GM18520 (cell line): ENCODE data around the gene CHRNA4.
"Not testable (repeated sequence)": the region's sequence is repeated elsewhere in the genome, so short reads cannot be mapped to it uniquely, and the experiment has no call there.

ENCODE experiments used
- ATAC-seq: cut with Tn5 transposase; IDR thresholded peaks from one replicate; pipeline ENCODE4 v1.9.1; 2021; ENCODE audit not compliant: unreplicated experiment

CHRNA4 gene

DNA sequence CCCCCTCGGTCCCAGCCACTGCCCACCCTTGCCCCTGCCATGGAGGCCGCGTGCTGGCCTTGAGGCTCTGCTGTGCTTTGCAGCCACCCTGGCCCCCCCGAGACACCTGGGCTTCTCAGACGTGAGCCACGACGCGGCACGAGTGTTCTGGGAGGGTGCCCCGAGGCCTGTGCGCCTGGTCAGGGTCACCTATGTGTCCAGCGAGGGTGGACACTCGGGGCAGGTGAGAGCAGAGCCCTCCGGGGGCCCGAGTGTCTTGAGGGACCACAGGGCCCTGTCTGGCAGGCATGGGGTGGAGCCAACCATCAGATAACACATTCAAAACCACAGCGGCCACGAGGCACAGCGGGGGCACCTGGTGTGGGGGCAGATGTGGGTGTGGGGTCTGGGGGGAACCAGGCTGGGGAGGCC lies 49.3 kb downstream of the CHRNA4 start:
- ATAC-seq, result no peak

DNA sequence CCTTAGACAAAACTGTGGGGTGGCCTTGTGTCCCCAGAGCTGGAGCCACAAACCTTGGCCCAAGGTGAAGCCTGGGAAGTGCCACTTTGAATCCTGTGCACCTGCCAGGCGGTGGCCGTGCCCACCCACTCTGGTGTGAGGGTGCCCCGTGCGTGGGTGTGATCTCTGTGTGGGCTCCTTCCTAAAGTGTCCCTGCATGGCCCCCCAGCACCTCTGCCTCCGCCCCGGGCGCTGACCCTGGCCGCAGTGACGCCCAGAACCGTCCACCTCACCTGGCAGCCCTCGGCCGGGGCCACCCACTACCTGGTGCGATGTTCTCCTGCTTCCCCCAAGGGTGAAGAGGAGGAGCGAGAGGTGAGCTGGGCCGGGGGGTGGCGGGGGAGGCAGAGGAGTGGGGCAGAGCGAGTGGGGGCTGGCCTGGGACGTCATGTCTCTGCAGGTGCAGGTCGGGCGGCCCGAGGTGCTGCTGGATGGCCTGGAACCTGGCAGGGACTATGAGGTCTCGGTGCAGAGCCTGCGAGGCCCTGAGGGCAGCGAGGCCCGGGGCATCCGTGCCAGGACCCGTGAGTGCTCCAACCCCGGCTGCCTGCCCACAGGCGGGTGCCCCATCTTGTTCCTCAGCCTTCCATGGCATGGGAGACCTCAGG lies 49.8 kb downstream of the CHRNA4 start:
- no peak for ATAC-seq

DNA sequence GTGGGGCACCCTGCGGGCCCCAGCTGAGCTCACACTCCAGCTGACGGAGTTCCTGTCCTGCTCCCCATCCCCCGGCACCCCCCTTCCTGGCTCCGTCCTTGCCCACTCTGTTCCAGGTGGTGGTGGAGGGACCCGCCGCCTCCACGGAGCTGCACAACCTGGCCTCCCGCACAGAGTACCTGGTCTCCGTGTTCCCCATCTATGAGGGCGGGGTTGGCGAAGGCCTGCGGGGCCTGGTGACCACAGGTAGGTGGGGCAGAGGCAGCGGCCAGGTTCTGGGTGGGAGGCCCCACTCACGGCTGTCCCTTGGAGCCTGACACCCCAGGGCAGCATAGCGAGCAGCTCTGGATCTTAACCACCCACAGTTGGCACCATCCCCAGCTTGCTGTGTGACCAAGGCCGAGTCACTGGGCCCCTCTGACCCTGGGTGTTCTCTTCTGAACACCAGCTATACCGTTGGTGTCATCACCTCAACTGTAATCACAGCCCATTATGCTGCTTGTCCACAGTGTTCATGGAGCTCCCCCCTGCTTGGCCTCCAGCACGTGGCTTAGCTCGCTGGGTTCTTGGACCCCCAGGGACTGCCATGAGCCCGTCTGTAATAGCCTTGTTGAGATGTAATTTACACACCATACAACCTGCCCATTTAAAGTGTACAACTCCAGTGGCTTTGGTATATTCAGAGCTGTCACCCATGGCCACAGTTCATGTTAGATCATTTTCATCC lies 50.7 kb downstream of the CHRNA4 start:
- no peak for ATAC-seq

DNA sequence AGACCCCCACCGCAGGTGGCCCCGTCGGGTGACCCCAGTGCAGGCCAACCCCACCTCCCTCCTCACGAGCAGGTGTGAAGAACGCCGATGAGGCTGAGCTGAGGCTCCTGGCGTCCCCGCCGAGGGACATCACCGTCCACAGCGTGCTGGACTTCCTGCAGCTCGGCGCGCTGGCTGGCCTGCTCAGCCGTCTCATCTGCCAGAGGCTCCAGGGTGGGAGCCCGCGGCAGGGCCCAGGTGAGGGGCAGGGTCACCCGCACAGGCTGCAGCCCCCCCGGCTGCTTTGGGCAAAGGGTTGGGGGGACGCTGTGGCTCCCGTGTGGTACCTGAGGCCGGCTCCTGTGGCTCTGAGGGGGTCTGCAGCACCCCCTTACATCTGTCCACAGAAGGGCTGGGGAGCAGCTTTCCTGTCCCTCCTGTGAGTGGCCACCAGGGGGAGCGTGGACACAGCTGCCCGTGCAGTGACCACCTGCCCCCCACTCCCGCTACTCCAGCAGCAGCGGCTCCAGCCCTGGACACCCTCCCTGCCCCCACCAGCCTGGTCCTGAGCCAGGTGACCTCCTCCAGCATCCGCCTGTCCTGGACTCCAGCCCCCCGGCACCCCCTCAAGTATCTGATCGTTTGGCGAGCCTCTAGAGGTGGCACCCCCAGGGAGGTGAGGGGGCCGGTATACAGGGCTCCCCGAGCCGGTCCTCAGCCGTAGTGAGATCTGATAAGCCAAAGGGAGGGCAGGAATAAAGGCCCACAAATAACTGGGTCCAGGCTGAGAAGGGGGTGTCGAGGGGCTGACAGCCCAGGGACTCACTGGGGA lies 51.7 kb downstream of the CHRNA4 start:
- ATAC-seq, result no peak

DNA sequence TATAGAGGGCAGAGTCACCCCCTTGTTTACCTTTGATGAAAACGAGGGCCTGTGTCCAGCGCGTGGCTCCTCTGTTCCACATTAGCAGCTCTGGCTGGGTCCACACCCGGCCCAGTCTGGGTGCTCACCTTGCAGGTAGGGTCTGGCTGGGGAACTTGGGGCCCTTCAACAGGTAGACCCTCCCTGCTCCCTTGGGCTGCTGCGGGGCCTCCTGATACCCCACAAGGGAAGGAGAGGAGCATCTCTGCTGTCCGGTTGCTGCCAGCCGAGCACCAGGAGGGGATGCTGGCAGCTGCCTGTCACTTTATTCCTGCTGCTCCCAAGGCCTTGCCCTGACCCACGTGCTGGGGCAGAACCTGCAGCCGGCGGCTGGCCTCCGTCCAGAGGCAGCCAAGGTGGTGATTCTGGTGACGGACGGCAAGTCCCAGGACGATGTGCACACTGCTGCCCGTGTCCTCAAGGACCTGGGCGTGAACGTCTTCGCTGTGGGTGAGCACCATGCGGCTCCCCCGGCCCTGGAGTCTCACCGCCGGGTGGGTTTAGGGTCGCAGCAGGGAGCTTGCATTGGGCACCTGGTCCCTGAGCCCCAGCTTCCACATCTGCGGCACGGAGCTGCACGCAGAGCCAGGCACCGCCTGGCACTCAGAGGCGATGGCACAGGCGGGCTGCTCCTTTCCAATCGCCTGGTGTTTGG lies 52.8 kb downstream of the CHRNA4 start:
- no peak for ATAC-seq

DNA sequence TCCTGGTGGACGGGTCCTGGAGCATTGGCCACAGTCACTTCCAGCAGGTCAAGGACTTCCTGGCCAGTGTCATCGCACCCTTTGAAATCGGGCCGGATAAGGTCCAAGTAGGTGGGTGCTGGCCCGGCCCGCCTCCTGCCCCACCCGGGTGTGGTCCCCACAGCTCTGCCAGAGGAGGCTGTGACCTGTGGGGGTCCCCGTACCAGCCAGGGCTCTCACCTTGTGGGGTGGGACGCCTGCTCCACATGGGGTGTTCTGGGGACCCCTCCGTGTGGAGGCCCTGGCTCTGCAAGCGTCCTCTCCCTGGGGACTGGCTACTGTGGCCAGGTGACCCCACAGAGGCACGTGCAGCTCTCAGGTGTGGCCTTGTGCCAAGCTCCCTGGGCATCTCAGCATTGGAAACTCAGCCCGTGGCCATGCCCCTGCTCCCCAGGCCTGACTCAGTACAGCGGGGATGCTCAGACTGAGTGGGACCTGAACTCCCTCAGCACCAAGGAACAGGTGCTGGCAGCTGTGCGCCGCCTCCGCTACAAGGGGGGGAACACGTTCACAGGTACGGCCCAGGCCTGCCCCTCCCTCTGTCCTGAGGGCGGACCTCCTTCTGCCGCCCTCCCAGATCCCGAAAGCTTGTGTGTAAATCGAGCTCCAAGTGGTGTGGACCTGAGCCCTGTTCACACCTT lies 53.5 kb downstream of the CHRNA4 start:
- ATAC-seq, result no peak

DNA sequence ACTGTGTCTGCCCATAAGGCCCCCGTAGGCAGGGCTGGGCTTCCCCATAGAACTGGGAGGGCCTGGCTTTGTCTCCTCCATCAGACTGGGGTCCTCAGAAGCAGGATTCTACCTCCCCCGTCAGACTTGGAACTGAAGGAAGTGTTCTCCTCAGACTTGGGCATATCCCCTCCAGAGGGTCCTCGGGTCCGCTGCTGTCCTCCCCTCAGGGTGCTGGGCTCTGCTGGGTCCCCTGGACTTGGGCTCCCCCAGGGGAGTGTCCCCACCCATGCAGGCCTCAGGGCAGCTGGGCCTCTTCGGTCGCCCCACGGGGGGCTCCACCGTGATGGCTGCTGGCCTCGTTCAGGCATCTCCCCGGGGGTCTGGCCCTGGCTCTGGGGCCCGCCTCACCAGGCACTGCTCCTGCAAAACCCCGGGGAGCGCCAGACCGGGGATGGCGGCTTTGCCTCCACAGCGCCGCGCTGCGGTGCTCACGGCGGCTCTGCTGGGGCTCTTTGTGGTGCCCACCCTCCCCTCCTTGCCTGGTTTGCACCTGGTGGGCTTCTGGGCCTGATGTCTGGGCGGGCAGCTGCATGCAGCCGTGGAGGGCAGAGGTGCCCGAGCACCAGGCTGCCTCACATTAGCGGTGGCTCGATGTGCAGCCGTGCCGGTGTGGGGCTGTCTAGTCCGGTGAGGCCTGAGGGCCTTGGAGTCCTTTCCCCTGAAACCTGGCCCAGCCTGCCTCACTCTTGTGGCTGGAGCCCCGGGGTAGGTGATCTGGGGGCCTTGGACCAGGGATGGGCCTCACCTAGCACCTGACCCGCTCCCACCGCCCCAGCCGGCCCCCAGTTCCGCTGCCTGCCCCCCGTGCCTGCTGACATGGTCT lies 54.2 kb downstream of the CHRNA4 start:
- ATAC-seq, result no peak

DNA sequence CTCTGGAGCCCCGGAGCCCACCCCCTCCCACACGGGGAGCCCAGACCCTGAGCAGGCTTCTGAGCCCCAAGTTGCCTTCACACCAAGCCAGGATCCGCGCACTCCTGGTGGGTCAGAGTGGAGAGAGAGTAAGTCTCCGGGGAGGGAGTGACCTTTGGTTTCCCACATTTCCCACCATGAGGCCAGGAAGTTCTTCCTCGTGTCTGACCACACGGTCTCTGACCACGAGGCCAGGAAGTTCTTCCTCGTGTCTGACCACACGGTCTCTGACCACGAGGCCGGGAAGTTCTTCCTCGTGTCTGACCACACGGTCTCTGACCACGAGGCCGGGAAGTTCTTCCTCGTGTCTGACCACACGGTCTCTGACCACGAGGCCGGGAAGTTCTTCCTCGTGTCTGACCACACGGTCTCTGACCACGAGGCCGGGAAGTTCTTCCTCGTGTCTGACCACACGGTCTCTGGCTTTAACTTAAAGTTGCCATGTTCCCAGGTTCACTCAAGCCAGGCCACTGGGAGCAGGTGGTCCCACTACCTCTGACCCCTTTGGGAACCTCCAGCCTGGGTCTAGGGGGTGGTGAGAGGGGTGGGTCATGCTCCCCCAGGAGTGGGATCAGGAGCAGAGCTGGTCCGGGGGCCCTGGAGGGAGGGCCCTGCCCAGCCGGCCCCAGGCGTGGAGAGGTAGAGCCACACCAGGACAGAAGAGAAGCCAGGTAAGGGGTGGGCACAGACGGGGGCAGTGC lies 55.0 kb downstream of the CHRNA4 start:
- not testable (repeated sequence) for ATAC-seq

DNA sequence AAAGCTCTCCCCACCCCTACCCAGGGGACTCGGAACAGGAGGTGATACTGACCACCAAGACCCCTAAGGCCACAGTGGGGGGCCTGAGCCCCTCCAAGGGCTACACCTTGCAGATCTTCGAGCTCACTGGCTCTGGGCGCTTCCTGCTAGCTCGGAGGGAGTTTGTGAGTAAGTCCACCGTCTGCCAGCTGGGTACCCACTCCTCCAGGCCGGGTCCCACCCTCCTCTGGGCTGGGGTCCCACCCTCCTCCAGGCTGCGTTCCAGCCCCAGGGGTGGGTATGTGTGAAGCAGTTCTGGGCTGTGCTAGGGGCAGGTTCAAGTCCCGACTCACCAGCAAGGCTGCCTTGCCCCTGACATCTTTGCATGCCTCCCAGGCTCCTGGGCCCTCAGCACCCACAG lies 55.8 kb downstream of the CHRNA4 start:
- ATAC-seq, result no peak

DNA sequence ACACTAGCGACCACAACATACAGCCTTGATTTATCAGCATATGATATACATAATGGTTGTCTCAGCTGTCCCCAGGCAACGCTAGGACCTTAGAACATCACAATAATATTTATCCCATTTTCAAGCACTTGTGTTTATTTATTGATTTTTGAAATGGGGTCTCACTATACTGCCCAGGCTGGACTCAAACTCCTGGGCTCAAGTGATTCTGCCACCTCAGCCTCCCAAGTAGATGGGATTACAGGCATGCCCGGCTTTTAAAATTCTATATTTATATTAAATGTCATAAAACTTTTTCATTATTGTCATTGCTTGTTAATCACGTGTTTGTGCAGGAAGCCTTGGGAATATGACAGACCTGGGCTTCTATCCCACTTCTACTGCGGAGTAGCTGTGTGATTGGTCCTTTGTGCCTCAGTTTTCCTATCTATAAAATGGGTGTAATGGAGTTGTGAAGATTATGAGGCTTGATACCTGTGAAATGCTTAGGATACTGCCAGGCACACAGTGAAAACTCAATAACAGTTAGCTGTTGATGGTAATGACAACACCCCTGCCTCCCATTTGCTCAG lies 58.0 kb downstream of the CHRNA4 start:
- ATAC-seq, result no peak

DNA sequence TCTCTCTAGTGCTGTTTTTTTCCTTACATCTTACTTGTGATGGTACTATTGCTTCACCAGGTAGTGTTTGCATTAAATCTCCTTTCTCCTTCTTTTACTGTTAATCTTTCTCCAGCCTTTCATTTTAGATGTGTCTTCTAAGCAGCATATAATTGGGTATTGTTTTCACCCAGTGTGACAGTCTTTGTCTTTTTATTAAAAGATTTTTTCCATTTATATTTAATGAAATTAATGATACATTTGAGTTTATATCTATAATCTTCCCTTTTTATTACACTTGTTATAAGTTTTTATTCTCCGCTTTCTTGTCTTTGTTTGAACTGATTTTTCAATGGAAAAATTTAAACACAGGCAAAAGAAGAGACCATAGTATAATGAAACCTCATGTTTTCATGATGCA lies 59.5 kb downstream of the CHRNA4 start:
- no peak for ATAC-seq

DNA sequence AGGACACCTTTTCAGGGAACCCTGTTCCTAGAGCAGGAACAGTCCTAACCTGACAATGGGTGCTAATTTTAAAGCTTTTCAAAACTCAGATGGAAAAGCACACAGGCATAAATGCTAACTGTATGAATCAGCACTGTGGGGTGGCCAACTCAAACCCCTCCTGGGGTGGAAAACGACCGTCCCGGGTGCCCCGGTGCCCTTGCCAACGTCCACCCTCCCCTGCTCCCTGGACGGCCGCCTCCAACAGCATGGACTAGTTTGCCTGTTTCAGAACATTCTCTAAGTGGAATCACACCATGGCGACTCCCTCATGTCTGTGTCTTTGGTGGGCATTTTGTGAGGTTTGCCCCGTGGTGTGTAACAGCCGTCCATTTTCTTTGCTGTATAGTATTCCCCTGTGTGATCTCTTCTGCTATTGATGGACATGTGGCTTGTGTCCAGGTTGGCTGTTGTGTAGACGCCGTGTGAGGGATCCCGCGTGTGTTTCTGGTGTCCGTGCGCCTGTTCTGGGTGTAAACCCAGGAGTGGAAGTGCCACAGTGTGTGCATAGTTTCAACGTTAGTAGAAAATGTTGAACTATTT lies 62.3 kb downstream of the CHRNA4 start:
- ATAC-seq, result no peak

DNA sequence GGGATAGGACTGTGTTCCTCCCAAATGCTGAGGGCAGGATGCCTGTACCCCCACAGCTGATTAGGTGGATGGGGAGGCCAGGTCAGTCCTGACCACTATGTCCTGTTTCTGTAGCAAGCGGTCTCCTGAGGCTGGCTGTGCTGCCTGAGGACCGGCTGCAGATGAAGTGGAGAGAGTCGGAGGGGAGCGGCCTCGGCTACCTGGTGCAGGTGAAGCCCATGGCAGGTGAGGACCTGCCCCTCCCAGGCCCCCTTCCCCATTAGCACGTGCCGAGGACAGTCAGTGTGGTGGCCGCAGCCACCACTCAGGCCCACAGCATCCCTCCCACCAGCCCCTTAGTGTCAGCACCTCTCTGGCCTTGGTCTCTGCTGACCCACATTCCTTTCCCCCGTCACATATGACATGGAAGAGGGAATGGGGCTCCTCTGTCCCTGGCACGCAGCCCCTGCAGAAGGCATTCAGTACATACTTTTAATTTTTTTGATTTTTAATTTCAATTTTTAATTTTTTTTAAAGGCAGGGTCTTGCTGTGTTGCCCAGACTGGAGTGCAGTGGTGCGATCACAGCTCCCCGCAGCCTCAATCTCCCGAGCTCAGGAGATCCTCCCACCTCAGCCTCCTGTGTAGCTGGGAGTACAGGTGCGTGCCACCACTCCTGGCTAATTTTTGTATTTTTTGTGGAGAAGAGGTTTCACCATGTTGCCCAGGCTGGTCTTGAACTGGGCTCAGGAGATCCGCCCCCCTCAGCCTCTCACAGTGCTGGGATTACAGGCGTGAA lies 63.2 kb downstream of the CHRNA4 start:
- ATAC-seq, result no peak

DNA sequence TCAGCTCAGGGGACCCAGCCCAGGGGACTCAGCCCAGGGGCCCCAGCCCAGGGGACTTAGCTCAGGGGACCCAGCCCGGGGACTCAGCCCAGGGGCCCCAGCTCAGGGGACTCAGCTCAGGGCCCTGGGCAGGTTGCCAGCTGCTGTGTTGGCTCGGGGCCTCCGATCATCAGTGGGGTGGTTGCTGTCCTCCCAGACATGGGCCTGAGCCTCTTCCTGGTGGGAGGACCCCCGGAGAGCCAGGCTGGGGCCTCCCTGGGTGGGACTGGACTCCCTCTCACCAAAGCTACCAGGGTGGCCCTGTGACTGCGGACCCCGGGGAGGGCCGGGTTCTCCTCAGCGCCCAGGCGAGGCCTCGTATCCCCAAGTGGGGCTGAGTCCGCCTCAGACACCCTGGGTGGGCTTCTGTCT lies 63.8 kb downstream of the CHRNA4 start:
- ATAC-seq, result no peak

DNA sequence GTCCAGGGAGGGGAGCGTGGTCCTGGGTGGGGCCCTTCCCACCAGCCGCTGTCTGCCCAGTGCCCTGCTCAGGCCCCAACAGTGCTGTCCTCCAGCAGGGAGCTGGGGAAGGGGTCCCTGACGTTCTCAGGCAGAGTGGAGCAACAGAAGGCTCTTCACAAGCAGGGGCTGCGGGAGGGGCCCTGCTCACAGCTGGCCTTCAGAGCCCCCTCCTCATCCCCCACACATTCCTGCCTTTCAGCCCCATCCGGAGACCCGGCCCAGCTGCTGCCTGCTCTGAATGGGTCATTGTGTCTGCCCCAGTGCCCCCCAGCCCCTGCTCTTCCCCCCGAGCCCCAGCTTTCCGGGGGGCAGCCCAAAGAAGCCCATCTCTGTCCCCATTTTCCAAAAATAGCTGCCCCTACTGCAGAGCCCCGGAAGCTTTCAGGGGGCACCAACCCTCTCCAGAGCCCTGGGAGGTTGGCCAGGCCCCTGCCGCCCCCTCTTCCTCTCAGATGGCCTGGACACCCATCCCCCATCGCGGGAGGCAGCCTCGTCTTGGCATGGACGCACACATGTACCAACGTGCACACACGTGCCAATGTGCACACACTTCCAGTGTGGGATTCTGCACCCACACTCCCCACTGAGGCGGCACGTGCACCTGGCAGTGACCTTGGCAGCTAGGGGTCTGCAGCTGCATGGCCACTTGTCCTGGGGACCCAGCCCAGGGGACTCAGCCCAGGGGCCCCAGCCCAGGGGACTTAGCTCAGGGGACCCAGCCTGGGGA lies 64.4 kb downstream of the CHRNA4 start:
- ATAC-seq, result no peak

DNA sequence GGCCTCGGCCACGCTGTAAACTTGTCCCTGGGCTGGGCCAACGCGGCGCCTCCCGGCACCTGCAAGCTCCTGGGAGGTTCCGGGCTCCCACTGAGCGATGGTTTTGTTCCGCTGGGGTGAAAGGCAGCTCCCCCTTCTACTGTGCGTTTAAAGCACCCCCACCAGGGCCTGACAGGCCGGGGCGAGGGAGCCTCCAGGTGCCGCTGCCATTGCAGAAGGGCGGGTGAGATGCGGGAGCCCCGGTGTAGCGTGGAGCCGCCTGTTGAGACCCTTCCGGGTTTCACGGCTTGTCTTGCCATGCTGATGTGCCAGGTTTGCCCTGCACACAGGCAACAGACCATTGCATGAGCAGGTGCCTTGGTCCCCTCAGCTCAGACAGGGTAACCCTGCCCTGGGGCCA lies 65.3 kb downstream of the CHRNA4 start:
- no peak for ATAC-seq

DNA sequence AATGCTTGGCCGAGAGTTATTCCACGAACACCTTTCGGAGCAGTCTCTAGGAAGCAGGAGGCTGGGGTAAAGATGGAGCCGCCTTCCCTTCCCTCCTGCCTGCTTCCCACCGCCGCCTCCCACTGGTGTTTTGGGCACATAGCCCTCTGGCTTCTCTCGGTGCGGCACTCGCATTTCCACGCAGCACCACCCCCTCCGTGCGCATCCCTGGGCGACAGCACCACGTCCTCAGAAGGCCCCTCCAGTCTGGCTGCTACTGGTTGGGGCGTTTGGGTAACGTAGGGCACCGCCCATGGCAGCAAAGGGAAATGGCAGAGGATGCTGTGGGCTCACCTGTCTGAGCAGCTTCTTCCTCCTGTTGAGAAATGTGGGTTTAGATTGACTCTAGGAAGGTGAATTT lies 65.7 kb downstream of the CHRNA4 start:
- ATAC-seq, result no peak
